Progenitor cell of endocrine pancreas (in vitro differentiated cells): ENCODE data around the gene ADSS1. TPM values are rescaled to one million over a fixed set of nuclear protein-coding genes. Genes with fewer than 3 reads are reported as not detected.

ENCODE experiments used
- DNase-seq: peaks from one replicate; pipeline ENCODE4 v3.0.0; 2021; ENCODE audit warnings: low spot score; ENCODE audit not compliant: unreplicated experiment
- H3K27ac Mint-ChIP-seq: 2 replicates; pipeline ENCODE4 v1.8.0; 2021; ENCODE audit warnings: mild to moderate bottlenecking, moderate library complexity, mixed read lengths
- H3K27me3 Mint-ChIP-seq: 2 replicates; pipeline ENCODE4 v1.8.0; 2021; ENCODE audit warnings: mixed read lengths
- H3K36me3 Mint-ChIP-seq: 2 replicates; pipeline ENCODE4 v1.8.0; 2022; ENCODE audit warnings: mixed read lengths; ENCODE audit not compliant: insufficient read depth
- H3K4me1 Mint-ChIP-seq: 2 replicates; pipeline ENCODE4 v1.8.0; 2021; ENCODE audit warnings: low read depth, mixed read lengths
- H3K4me3 Mint-ChIP-seq: 2 replicates; pipeline ENCODE4 v1.8.0; 2021; ENCODE audit warnings: low read depth, mild to moderate bottlenecking, moderate library complexity, mixed read lengths
- H3K9me3 Mint-ChIP-seq: 2 replicates; pipeline ENCODE4 v1.8.0; 2021; ENCODE audit warnings: low read depth, mixed read lengths
- CTCF ChIP-seq: fragments of 200-600 bp; sonication (generic); IDR thresholded peaks from one replicate; pipeline ENCODE4 v1.5.0; 2021; ENCODE audit warnings: antibody characterized with exemption, mild to moderate bottlenecking; ENCODE audit not compliant: unreplicated experiment
- microRNA-seq: library from miRNA; unstranded; fragments of <30 nt; microRNA quantifications from one replicate; pipeline ENCODE4 v1.1.0, GENCODE V29; 2020; ENCODE audit warnings: borderline number of aligned reads; ENCODE audit not compliant: unreplicated experiment
- total RNA-seq: library from RNA; stranded (reverse); gene quantifications from 2 replicates; pipeline ENCODE4 v1.2.1, GENCODE V29; 2021

Gene ADSS1
- total RNA-seq, 1 donor from 2014 or later: 8.9 TPM

- H3K27ac Mint-ChIP-seq: peak within 1 kb of the TSS; percentile 94
- no peaks in the 10 kb centered on the region for H3K36me3 Mint-ChIP-seq
- H3K4me3 Mint-ChIP-seq: peak within 1 kb of the TSS; percentile 82
- DNase-seq: no peak
- H3K9me3 Mint-ChIP-seq: no peaks in the 10 kb centered on the region
- H3K27me3 Mint-ChIP-seq: peaks cover 12% of the 10 kb centered on the region
- H3K4me1 Mint-ChIP-seq: peaks cover 36% of the 10 kb centered on the region
- TF ChIP-seq CTCF: no peak
These were observed 71.2 kb downstream of the ADSS1 start, which contains the start of gene AKT1 for GRCh38 chr14:104794993-104795780. AKT1 (minus strand) TSS chr14:104795748; CDS start chr14:104792643, 3,105 bp downstream.

GRCh38 chr14:104795781-104796686 is 72.0 kb downstream of the ADSS1 start:
- Mint-ChIP-seq H3K27me3 (peaks cover 12% of the 10 kb centered on the region), H3K4me1 (peaks cover 36% of the 10 kb centered on the region), H3K36me3 (no peaks in the 10 kb centered on the region)

GRCh38 chr14:104796687-104797081 is 72.7 kb downstream of the ADSS1 start:
- Mint-ChIP-seq H3K27me3 (peaks cover 12% of the 10 kb centered on the region), H3K4me1 (peaks cover 39% of the 10 kb centered on the region), H3K4me3 (peak overlapping the region; percentile 72), H3K9me3 (no peaks in the 10 kb centered on the region), H3K36me3 (no peaks in the 10 kb centered on the region), H3K27ac (peak overlapping the region; percentile 94)
- DNase-seq: no peak
- no peak for TF ChIP-seq CTCF

More at GRCh38 chr14:104795781-104796686, 72.0 kb downstream of the ADSS1 start:
- DNase-seq: no peak
- Mint-ChIP-seq H3K9me3 (no peaks in the 10 kb centered on the region), H3K27ac (peak overlapping the region; percentile 94), H3K4me3 (peak overlapping the region; percentile 72)
- TF ChIP-seq CTCF: no peak

Small RNA genes lying within 50 kb of the gene (microRNA-seq; reads per million reads assigned to microRNA genes)
- gene MIR4710: not detected

Other genes with a start within 250 kb of the ADSS1 start
- not detected in 2 replicates for gene C14orf180, start 144.5 kb upstream of the ADSS1 start, total RNA-seq
- gene TMEM179, start 119.5 kb upstream of the ADSS1 start, total RNA-seq: 8.1 and 9.2 TPM in 2 replicates
- 69.2 and 75.3 TPM in 2 replicates for gene INF2, start 34.6 kb upstream of the ADSS1 start, total RNA-seq
- 98.6 and 116 TPM in 2 replicates for gene SIVA1, start 28.9 kb downstream of the ADSS1 start, total RNA-seq
- 147 and 151 TPM in 2 replicates for gene AKT1, start 71.5 kb downstream of the ADSS1 start, total RNA-seq
- 12.3 and 12.6 TPM in 2 replicates for gene ZBTB42, start 76.9 kb downstream of the ADSS1 start, total RNA-seq
- 48.9 and 49.3 TPM in 2 replicates for gene CEP170B, start 141.0 kb downstream of the ADSS1 start, total RNA-seq
- 0.05 TPM in 1 of 2 replicates, not detected in the other for gene PLD4, start 200.7 kb downstream of the ADSS1 start, total RNA-seq